GM18519 (cell line): ENCODE results near the gene FBXO17.
"Not testable (repeated sequence)": the region's sequence is repeated elsewhere in the genome, so short reads cannot be mapped to it uniquely, and the experiment has no call there.

ENCODE experiments used
- ATAC-seq: cut with Tn5 transposase; IDR thresholded peaks from one replicate; pipeline ENCODE4 v1.9.1; 2021; ENCODE audit warnings: mild to moderate bottlenecking, moderate library complexity; ENCODE audit not compliant: unreplicated experiment, low FRiP score

The FBXO17 gene

DNA sequence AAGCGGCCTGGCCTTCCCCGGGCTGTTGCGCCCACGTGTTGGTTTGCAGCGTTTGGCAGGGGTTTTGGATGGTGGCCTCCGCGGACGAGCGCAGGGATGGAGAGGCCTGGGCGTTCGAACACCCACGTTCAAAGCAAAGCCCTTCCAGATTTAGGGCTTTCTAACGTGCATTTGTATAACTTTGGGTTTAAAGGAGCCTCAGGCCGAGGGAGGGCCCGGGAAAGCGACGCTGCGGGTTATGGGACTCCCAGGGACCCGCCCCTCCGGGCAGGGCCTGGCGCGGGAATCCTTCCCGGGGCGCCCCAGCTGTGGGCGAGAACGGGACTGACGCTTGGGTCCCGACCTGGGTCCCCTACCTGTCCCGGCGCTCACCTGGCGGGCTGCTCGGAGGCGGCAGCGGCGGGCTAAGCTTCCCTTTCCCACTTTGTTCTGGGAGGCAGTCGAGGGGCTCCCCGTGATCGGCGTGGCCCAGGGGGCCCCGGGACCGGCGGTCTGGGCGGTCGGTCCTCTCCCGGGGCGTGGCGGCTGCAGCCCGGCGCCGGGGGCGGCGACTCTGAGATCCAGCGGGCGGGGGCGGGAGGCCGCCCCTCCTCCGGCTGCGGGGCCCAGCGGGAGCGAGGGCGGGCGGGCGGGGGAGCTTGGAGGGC lies at the start of gene FBXO17:
FBXO17 (minus strand) TSS at position 529 of the 647 bp plus-strand sequence. CDS start 25,423 bp downstream, outside the sequence.
- ATAC-seq = no peak

DNA sequence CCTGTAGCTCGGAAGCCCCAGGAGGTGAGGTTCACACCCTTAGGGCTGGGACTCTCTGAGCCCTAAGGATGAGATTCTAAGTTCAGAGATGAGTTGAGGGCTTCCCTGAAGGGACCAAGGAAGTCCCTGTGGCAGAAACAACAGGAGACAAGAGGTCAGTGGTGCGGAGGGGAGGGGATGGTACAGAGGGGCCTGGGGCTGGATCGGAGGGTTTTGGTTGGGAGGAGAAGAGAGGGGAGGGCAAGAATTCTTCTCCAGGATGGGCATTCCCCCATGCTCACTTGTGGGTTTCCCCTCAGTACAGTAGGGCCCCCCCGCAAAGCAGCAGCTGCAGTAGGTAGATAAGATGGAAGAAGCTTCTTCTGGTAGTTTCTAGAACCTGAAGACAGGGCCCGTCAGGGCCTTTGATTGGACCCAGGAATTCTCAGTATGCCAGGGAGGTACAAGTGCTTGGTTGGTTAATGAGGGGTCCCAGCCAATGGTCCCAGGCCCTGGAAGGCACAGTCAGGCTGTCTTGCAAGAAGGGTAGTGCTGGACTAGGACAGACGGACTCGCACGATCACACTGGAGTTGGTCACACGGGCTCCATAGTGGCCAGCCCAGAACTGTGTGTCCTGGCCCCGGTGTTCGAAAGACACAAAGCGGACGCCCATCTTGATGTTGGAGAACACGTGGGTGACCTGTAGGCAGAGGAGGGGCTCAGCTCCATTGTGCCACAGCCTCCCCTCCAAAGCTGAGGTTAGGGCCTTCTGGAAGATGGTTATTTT lies 49.5 kb upstream of the FBXO17 start:
- ATAC-seq = no peak

DNA sequence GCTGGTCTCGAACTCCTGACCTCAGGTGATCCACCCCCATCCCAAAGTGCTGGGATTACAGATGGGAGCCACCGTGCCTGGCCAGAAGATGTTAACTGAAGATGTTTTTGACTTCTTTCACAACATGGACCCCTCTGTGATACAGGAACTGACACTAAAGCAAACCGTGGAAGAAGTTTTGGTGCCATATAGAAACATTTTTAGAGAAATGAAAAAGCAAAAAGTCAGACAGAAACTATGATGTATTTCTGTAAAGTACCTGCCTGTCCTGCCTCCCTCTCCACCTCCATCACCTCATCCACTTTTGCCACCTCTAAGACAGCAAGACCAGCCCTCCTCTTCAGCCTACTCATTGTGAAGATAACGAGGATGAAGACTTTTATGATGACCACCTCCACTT lies 45.5 kb upstream of the FBXO17 start:
- ATAC-seq = no peak

- ATAC-seq = no peak
These were observed 42.1 kb upstream of the FBXO17 start for GRCh38 chr19:39017646-39018045.

DNA sequence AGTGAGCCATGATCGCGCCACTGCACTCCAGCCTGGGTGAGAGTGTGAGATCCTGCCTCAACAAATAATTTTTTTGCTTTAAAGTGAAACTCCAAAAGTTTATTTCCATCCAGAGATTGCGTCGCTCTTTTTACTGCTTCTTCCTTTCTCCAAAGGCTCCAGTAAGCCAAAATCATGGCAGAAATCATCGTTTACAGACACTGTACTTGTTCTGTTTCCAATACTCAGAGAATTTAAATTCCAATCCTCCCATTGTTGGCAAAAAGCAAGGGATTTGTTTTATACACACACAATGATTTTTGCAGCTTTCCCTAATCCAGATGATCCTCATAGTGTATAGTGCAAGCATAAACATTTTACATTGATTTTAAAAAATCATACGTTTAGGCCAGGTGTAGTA lies 41.5 kb upstream of the FBXO17 start:
- ATAC-seq = no peak

GRCh38 chr19:39014037-39014436 lies 38.5 kb upstream of the FBXO17 start:
- ATAC-seq = no peak

- ATAC-seq = no peak
These were observed 33.5 kb upstream of the FBXO17 start for GRCh38 chr19:39009001-39009400.

DNA sequence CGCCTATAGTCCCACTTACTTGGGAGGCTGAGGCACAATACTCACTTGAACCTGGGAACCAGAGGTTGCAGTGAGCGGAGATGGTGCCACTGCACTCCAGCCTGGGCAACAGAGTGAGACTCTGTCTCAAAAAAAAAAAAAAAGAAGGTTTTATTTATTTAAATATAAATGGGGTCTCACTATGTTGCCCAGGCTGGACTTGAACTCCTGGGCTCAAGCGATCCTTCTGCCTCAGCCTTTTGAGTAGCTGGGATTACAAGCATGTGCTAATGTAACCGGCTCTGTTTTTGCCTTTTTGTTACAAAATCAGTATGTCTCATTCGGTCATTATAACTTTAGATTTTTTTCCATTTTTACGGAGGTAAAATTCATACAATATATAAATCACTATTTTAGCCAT lies 32.6 kb upstream of the FBXO17 start:
- no peak for ATAC-seq

- no peak for ATAC-seq
These were observed 31.6 kb upstream of the FBXO17 start for GRCh38 chr19:39007096-39007495.

- ATAC-seq = no peak
These were observed 28.9 kb upstream of the FBXO17 start for GRCh38 chr19:39004403-39004802.

- ATAC-seq = no peak
These were observed 28.3 kb upstream of the FBXO17 start for GRCh38 chr19:39003796-39004195.

- ATAC-seq = no peak
These were observed 27.6 kb upstream of the FBXO17 start for GRCh38 chr19:39003188-39003587.

DNA sequence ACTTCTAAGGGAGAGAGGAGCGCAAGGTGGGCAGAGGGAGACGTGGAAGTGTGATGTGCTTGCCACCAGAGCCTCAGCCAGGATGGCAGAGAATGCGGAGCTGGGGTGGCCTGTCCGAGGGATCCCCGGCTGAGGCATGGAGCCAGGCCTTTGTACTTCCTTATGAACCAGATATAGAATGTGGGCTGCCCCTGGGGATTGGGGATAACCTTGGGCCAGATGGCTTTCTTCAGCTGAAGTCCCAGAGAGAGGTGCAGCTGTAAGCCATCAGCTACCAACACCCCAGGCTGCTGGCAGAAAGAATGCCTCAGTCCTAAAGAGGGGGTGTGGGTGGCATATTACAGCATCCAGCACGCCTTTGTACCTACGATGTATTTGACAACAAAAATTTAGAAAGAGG lies 25.5 kb upstream of the FBXO17 start:
- ATAC-seq = no peak

GRCh38 chr19:38997576-38997975 lies 22.0 kb upstream of the FBXO17 start:
- ATAC-seq = not testable (repeated sequence)

DNA sequence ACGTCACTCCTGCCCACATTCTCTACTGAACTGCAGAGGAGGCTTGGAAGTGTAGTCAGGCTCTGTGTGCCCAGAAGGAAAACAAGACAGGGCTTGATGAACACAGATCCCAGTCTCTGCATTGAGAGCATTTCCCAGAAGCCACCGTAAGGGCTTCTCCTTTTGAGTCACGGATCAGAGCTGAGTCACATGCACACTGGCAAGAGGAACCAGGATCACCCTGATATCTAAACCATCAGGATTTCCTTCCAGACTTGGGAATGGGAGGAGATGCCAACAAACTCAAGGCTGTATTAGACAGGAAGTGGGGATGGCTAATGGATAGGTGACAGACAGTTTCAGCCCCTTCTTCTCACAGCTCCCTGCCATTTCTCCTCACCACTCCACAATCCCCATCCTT lies 17.7 kb upstream of the FBXO17 start:
- ATAC-seq = no peak

GRCh38 chr19:38990949-38991697 lies 15.6 kb upstream of the FBXO17 start:
- no peak for ATAC-seq

DNA sequence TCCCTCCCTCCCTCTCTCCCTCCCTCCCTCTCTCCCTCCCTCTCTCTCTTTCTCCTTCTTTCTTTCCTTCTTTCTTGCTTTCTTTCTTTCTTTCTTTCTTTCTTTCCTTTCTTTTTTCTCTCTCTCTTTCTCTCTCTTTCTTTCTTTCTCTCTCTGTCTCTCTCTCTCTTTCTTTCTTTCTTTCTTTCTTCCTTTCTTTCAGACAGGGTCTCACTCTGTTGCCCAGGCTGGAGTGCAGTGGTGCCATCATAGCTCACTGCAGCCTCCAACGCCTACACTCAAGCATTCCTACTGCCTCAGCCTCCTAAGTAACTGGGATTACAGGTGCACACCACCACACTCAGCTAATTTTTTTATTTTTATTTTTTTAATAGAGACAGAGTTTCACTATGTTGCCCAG lies 14.1 kb upstream of the FBXO17 start:
- ATAC-seq = not testable (repeated sequence)

- no peak for ATAC-seq
These were observed 13.6 kb upstream of the FBXO17 start for GRCh38 chr19:38989066-38989605.

- ATAC-seq = not testable (repeated sequence)
These were observed 13.1 kb upstream of the FBXO17 start for GRCh38 chr19:38988627-38989026.

DNA sequence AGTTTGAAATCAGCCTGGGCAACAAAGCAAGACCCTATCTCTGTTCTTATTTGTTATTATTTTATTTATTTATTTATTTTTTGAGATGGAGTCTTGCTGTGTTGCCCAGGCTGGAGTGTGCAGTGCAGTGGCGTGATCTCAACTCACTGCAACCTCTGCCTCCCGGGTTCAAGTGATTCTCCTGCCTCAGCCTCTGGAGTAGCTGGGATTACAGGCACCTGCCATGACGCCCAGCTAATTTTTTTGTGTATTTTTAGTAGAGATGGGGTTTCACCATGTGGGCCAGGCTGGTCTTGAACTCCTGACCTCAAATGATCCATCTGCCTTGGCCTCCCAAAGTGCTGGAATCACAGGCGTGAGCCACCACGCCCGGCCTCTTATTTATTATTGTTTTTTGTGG lies 12.2 kb upstream of the FBXO17 start:
- not testable (repeated sequence) for ATAC-seq

DNA sequence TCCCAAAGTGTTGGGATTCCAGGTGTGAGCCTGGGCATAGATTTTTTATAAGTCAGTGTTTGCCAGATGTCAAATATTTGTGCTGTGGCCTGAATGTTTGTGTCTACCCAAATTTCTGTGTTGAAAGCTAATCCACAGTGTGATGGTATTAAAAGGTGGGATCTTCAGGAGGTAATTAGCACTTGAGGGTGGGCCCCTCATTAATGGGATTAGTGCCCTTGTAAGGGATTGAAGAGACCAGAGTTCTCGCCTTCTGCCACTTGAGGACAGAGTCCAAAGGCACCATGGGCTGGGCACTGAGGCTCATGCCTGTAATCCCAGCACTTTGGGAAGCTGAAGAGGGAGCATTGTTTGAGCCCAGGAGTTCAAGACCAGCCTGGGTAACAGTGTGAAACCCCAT lies 9.7 kb upstream of the FBXO17 start:
- no peak for ATAC-seq
